Astrocyte (in vitro differentiated cells and primary cell): ENCODE results near the gene PNKD. TPM values are rescaled to one million over a fixed set of nuclear protein-coding genes. Genes with fewer than 3 reads are reported as not detected.

Source experiments
- DNase-seq: peaks from one replicate; pipeline ENCODE4 v3.0.0-alpha.2; 2010; ENCODE audit warnings: low read depth
- FAIRE-seq: peaks from 2 replicates; lab custom pipeline; 2011; peaks lifted over from hg19 to GRCh38; lab: Jason Lieb, UNC
- H2AFZ ChIP-seq: 2 replicates; pipeline ENCODE4 v1.6.0; 2012; ENCODE audit warnings: low read depth, low read length, inconsistent platforms
- H3K27ac ChIP-seq: 2 replicates; pipeline ENCODE4 v1.5.1; 2011; ENCODE audit warnings: low read depth, low read length, inconsistent platforms
- H3K27me3 ChIP-seq: 2 replicates; pipeline ENCODE4 v1.6.0; 2011; ENCODE audit warnings: low read length, inconsistent platforms; ENCODE audit not compliant: insufficient read depth
- H3K36me3 ChIP-seq: 2 replicates; pipeline ENCODE4 v1.5.1; 2011; ENCODE audit warnings: low read length, inconsistent platforms; ENCODE audit not compliant: insufficient read depth
- H3K4me1 ChIP-seq: 2 replicates; pipeline ENCODE4 v1.5.1; 2011; ENCODE audit warnings: low read length, inconsistent platforms; ENCODE audit not compliant: insufficient read depth
- H3K4me2 ChIP-seq: 2 replicates; pipeline ENCODE4 v1.6.0; 2012; ENCODE audit warnings: low read length, inconsistent platforms
- H3K4me3 ChIP-seq: 2 replicates; pipeline ENCODE4 v1.5.1; 2011; ENCODE audit warnings: low read depth, mild to moderate bottlenecking, low read length, inconsistent platforms; ENCODE audit not compliant: insufficient read depth
- H3K79me2 ChIP-seq: 2 replicates; pipeline ENCODE4 v1.6.0; 2012; ENCODE audit warnings: mild to moderate bottlenecking, low read length, inconsistent platforms; ENCODE audit not compliant: insufficient read depth
- H3K9ac ChIP-seq: 2 replicates; pipeline ENCODE4 v1.6.0; 2012; ENCODE audit warnings: mild to moderate bottlenecking, low read length, inconsistent platforms
- H3K9me3 ChIP-seq: 2 replicates; pipeline ENCODE4 v1.5.1; 2012; ENCODE audit warnings: low read depth, mild to moderate bottlenecking, low read length, inconsistent platforms; ENCODE audit not compliant: insufficient read depth
- H4K20me1 ChIP-seq: 2 replicates; pipeline ENCODE4 v1.6.0; 2012; ENCODE audit warnings: low read length, inconsistent platforms; ENCODE audit not compliant: insufficient read depth
- H3K27ac Mint-ChIP-seq: one replicate; pipeline ENCODE4 v1.8.0; 2021; ENCODE audit warnings: mild to moderate bottlenecking, mixed read lengths; ENCODE audit not compliant: unreplicated experiment
- H3K27me3 Mint-ChIP-seq: one replicate; pipeline ENCODE4 v1.8.0; 2021; ENCODE audit warnings: low read depth, mixed read lengths; ENCODE audit not compliant: unreplicated experiment
- H3K36me3 Mint-ChIP-seq: one replicate; pipeline ENCODE4 v1.8.0; 2021; ENCODE audit warnings: low read depth, mixed read lengths; ENCODE audit not compliant: unreplicated experiment
- H3K4me1 Mint-ChIP-seq: one replicate; pipeline ENCODE4 v1.8.0; 2021; ENCODE audit warnings: low read depth, mixed read lengths; ENCODE audit not compliant: unreplicated experiment
- H3K4me3 Mint-ChIP-seq: one replicate; pipeline ENCODE4 v1.8.0; 2021; ENCODE audit warnings: mild to moderate bottlenecking, moderate library complexity, mixed read lengths; ENCODE audit not compliant: unreplicated experiment
- H3K9me3 Mint-ChIP-seq: one replicate; pipeline ENCODE4 v1.8.0; 2021; ENCODE audit warnings: mild to moderate bottlenecking, mixed read lengths; ENCODE audit not compliant: unreplicated experiment
- EZH2 ChIP-seq: IDR thresholded peaks from 2 replicates; pipeline ENCODE4 v1.6.1; 2012; ENCODE audit warnings: mild to moderate bottlenecking, low read length, inconsistent platforms; ENCODE audit not compliant: insufficient read depth
- total RNA-seq: library from RNA; stranded (reverse); gene quantifications from 2 replicates; pipeline ENCODE4 v1.2.1, GENCODE V29; 2021
- TF ChIP-seq, protein P1 (sequence below): IDR thresholded peaks from 2 replicates; pipeline ENCODE4 v1.5.1; 2011; ENCODE audit warnings: low read depth, mild to moderate bottlenecking, inconsistent platforms, low read length, moderate library complexity; ENCODE audit not compliant: insufficient read depth

Gene PNKD
- total RNA-seq, 1 donor from 2014 or later, result 40.9 TPM

DNA sequence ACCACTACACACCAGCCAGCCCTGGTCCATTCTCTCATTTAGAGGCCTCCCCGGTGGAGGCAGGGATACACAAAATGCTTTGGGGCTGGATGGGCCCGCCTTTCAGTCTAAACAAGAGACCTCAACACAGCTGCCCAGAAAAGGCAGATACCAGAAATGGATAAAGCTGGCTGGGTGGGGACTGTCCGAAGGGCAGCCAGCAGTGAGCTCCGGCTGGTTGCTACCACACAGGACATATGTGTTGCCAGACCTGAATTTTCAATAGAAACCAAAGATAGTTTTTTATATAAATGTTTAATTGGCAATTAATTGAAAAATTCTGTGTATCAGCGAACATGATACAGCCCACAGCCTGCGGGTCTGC, 8.1 kb upstream of the PNKD start:
- peaks cover 2% of the 10 kb centered on the region for H3K79me2 ChIP-seq
- no peak overlapping the region for H2AFZ ChIP-seq
- peaks cover 37% of the 10 kb centered on the region for H4K20me1 ChIP-seq
- no peak overlapping the region for H3K4me2 ChIP-seq
- H3K27ac Mint-ChIP-seq, result no peak overlapping the region
- no peaks in the 10 kb centered on the region for H3K27me3 ChIP-seq
- H3K36me3 Mint-ChIP-seq, result peaks cover 16% of the 10 kb centered on the region
- H3K9ac ChIP-seq, result no peak overlapping the region
- H3K4me3 Mint-ChIP-seq, result no peak overlapping the region
- DNase-seq (no peak), FAIRE-seq (no peak)
- H3K4me1 ChIP-seq, result peaks cover 14% of the 10 kb centered on the region
- no peaks in the 10 kb centered on the region for H3K27me3 Mint-ChIP-seq
- no peak overlapping the region for H3K4me3 ChIP-seq
- no peak overlapping the region for H3K27ac ChIP-seq
- H3K9me3 Mint-ChIP-seq, result no peaks in the 10 kb centered on the region
- peaks cover 18% of the 10 kb centered on the region for H3K36me3 ChIP-seq
- TF ChIP-seq, protein P1, sequence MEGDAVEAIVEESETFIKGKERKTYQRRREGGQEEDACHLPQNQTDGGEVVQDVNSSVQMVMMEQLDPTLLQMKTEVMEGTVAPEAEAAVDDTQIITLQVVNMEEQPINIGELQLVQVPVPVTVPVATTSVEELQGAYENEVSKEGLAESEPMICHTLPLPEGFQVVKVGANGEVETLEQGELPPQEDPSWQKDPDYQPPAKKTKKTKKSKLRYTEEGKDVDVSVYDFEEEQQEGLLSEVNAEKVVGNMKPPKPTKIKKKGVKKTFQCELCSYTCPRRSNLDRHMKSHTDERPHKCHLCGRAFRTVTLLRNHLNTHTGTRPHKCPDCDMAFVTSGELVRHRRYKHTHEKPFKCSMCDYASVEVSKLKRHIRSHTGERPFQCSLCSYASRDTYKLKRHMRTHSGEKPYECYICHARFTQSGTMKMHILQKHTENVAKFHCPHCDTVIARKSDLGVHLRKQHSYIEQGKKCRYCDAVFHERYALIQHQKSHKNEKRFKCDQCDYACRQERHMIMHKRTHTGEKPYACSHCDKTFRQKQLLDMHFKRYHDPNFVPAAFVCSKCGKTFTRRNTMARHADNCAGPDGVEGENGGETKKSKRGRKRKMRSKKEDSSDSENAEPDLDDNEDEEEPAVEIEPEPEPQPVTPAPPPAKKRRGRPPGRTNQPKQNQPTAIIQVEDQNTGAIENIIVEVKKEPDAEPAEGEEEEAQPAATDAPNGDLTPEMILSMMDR, result no peak
- TF ChIP-seq EZH2, result no peak
- H3K9me3 ChIP-seq, result no peaks in the 10 kb centered on the region
- H3K4me1 Mint-ChIP-seq, result peaks cover 33% of the 10 kb centered on the region

DNA sequence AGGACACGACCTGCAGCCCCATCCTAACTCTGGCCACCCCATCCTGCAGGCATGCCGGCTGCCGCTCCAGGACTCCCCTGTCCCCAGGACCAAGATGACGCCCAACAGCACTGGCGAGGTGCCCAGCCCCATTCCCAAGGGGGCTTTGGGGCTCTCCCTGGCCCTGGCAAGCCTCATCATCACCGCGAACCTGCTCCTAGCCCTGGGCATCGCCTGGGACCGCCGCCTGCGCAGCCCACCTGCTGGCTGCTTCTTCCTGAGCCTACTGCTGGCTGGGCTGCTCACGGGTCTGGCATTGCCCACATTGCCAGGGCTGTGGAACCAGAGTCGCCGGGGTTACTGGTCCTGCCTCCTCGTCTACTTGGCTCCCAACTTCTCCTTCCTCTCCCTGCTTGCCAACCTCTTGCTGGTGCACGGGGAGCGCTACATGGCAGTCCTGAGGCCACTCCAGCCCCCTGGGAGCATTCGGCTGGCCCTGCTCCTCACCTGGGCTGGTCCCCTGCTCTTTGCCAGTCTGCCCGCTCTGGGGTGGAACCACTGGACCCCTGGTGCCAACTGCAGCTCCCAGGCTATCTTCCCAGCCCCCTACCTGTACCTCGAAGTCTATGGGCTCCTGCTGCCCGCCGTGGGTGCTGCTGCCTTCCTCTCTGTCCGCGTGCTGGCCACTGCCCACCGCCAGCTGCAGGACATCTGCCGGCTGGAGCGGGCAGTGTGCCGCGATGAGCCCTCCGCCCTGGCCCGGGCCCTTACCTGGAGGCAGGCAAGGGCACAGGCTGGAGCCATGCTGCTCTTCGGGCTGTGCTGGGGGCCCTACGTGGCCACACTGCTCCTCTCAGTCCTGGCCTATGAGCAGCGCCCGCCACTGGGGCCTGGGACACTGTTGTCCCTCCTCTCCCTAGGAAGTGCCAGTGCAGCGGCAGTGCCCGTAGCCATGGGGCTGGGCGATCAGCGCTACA, 7.4 kb upstream of the PNKD start:
- Histone ChIP-seq H3K27me3 (no peaks in the 10 kb centered on the region), H3K4me3 (no peak overlapping the region), H2AFZ (no peak overlapping the region), H3K9me3 (no peaks in the 10 kb centered on the region), H3K4me1 (peaks cover 14% of the 10 kb centered on the region), H3K36me3 (peaks cover 21% of the 10 kb centered on the region), H3K27ac (no peak overlapping the region), H3K4me2 (no peak overlapping the region), H3K79me2 (peaks cover 8% of the 10 kb centered on the region), H4K20me1 (peaks cover 39% of the 10 kb centered on the region), H3K9ac (no peak overlapping the region)
- peaks cover 30% of the 10 kb centered on the region for H3K4me1 Mint-ChIP-seq
- no peak for FAIRE-seq
- H3K9me3 Mint-ChIP-seq, result no peaks in the 10 kb centered on the region
- TF ChIP-seq, protein P1, result no peak
- TF ChIP-seq EZH2, result no peak
- H3K4me3 Mint-ChIP-seq, result no peak overlapping the region
- DNase-seq, result no peak
- no peaks in the 10 kb centered on the region for H3K27me3 Mint-ChIP-seq
- H3K36me3 Mint-ChIP-seq, result peaks cover 21% of the 10 kb centered on the region
- no peak overlapping the region for H3K27ac Mint-ChIP-seq
